Epithelial cell of esophagus (primary cell): ENCODE results near the gene CHN2.

Experiments used
- DNase-seq: peaks from one replicate; pipeline ENCODE4 v3.0.0; 2010; ENCODE audit warnings: low read depth
- H3K4me3 ChIP-seq: 2 replicates; pipeline ENCODE4 v1.5.1; 2011; ENCODE audit warnings: mild to moderate bottlenecking, low read length, control low read depth
- CTCF ChIP-seq: IDR thresholded peaks from 2 replicates; pipeline ENCODE4 v1.5.1; 2011; ENCODE audit warnings: low read depth, mild to moderate bottlenecking, low read length, control low read depth, inconsistent platforms; ENCODE audit not compliant: insufficient read depth; ENCODE audit errors: missing control alignments

Gene CHN2

DNA sequence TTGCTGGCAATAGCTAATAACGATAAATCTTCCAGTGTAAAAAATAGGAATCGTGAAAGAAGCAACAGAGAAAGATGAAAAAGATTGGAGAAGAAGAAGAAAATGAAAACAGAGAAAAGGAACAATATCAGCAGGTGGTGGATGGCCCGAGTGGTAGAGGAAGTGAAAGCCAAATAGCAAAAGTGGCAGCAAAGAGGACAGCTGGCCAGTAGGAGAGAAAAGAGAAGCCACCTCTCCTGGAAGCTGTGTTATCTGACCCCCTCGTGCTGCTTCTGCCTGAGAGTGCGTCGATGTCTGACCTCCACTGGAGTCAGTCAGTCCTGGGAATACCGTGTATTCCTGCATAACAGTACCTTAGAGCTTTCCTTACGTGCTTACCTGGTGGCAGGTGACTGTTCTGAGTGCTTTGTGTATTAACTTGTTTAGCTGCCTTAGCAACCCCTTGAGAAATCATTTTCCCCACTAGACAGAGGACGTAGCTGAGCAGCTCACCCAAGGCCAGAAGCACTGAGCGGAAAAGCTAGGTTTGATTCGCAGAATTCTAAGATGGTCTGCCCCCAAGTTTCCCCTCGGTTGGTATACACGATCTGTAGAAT, 88.3 kb downstream of the CHN2 start:
- no peak overlapping the region for H3K4me3 ChIP-seq
- no peak for DNase-seq
- TF ChIP-seq CTCF: no peak

GRCh38 chr7:29284696-29285443, 90.3 kb downstream of the CHN2 start:
- TF ChIP-seq CTCF: no peak
- peak; percentile 52 for DNase-seq
- no peak overlapping the region for H3K4me3 ChIP-seq

- DNase-seq: peak; percentile 96
- no peak for TF ChIP-seq CTCF
- no peak overlapping the region for H3K4me3 ChIP-seq
These were observed 90.8 kb downstream of the CHN2 start for GRCh38 chr7:29285444-29285793.

DNA sequence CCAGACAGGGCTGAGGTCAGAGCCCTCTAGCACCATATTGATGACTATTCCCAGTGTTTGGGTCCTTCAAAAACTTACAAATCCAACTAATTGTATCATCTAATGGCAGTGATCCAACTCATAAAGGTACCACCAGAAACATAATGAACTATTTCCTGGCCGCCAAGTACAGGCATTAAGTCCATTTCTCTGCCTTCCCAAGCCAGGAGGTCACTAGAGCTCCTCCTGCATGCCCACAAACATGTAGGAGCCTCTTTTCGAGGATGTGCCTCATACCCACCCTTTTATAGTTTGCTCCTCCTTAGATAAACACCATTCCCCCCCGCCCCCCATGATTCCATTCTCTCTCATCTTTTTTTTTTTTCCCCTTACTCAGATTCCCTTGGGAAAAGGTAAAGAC, 91.3 kb downstream of the CHN2 start:
- TF ChIP-seq CTCF: no peak
- H3K4me3 ChIP-seq: no peak overlapping the region
- DNase-seq: no peak

GRCh38 chr7:29287366-29287765, 92.8 kb downstream of the CHN2 start:
- no peak for TF ChIP-seq CTCF
- H3K4me3 ChIP-seq: no peak overlapping the region
- DNase-seq: peak; percentile 94

DNA sequence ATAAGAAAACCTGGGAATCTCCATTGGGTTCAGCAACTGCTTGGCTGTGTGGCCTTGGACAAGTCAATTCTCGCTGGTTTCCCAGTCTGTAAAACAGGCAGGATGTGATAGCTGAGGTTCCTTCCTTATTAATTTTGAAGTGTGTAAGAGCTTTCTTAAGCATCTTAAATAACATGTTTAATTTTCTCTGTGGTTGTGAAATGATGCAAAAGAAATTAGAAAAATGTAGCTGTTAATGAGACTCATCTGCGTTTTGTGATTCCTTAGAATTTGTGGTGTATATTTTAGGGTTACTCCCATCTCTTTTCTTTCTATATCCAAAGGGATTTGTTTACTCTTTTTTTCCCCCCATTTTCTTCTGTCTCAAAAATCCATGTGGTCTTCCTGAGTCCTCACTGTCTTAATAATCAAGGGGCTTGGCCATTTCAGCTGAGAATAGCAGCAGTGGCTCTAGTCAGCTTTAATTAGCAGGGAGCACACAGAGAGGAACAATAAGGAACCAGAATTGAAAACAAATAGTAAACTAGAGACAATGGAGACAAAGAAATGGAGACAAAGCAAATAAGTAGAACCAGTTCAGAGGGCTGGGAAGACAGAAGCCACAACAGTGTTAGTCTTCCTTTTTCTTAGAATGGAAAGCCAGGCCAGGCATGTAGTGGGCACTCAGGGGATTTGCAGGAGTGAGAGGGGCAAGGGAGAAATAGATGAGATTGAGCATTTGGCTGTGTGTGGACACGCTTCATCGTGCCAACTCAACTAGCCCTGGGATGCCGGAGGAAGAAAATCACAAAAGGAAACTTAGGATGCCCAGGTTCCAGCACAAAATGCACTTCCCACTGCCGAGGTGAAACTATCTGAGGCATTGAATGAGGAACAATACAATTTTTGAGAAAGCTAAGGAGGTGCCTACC, 93.9 kb downstream of the CHN2 start:
- H3K4me3 ChIP-seq: no peak overlapping the region
- no peak for TF ChIP-seq CTCF
- no peak for DNase-seq
